A549 (cell line): ENCODE results near the gene THRA. TPM values are rescaled to one million over a fixed set of nuclear protein-coding genes. Genes with fewer than 3 reads are reported as not detected.

ENCODE experiments used
- ATAC-seq, 2 experiments: fragments of 200-7000 bp in 1 of 2; fragments of >200 bp in 1 of 2; cut with Nextera tagmentation in 1 of 2; cut with Tn5 transposase in 1 of 2; 3 replicates each; pipeline versions ENCODE4 v1.8.0 to v1.9.1; 2018 to 2020; ENCODE audit warnings: mild to moderate bottlenecking in 1 of 2, moderate library complexity in 1 of 2
- CTCF ChIA-PET: fragments of 300-600 bp; sonication (Branson Sonifier 250); formaldehyde crosslinking; extraction: SDS; loops from one replicate; lab custom pipeline; 2021; ENCODE audit warnings: antibody characterized with exemption, inconsistent platforms; lab: Yijun Ruan, JAX
- POLR2A ChIA-PET: fragments of 350-600 bp; formaldehyde crosslinking; extraction: SDS; loops from one replicate; lab custom pipeline; 2021; ENCODE audit warnings: antibody characterized with exemption, inconsistent platforms; lab: Yijun Ruan, JAX
- DNase-seq, 2 experiments: peaks; one replicate each; pipeline versions ENCODE4 v3.0.0 to v3.0.0-alpha.2; 2011 to 2016; ENCODE audit warnings: low read depth in 1 of 2, low spot score in 1 of 2
- FAIRE-seq: peaks from 2 replicates; lab custom pipeline; 2011; peaks lifted over from hg19 to GRCh38; lab: Jason Lieb, UNC
- H3K27ac ChIP-seq, 2 experiments: fragments of >200 bp; sonication (Bioruptor Twin); formaldehyde crosslinking; 3 replicates each; pipeline ENCODE4 v1.5.1; 2016 to 2017
- H3K4me1 ChIP-seq: fragments of >200 bp; sonication (Bioruptor Twin); formaldehyde crosslinking; 3 replicates; pipeline ENCODE4 v1.6.1; 2016
- H3K4me2 ChIP-seq: fragments of >200 bp; sonication (Bioruptor Twin); formaldehyde crosslinking; 3 replicates; pipeline ENCODE4 v1.6.1; 2016
- H3K4me3 ChIP-seq: fragments of >200 bp; sonication (Bioruptor Twin); formaldehyde crosslinking; 3 replicates; pipeline ENCODE4 v1.5.1; 2016
- H3K9me3 ChIP-seq: fragments of >200 bp; sonication (Bioruptor Twin); formaldehyde crosslinking; 3 replicates; pipeline ENCODE4 v1.6.1; 2016
- BHLHE40 ChIP-seq: IDR thresholded peaks from 2 replicates; pipeline ENCODE4 v1.6.1; 2012; ENCODE audit warnings: low read depth, low read length, inconsistent platforms
- CBX2 ChIP-seq: fragments of 200-600 bp; sonication (generic); IDR thresholded peaks from 2 replicates; pipeline ENCODE4 v1.6.1; 2016; ENCODE audit warnings: low read depth, mild to moderate bottlenecking, borderline replicate concordance
- CEBPB ChIP-seq, 2 experiments: fragments of >200 bp in 1 of 2; sonication (Bioruptor Twin) in 1 of 2; formaldehyde crosslinking in 1 of 2; IDR thresholded peaks; 2 replicates each; pipeline ENCODE4 v1.6.1; 2012 to 2016
- CHD2 ChIP-seq: fragments of 150-350 bp; IDR thresholded peaks from 2 replicates; pipeline ENCODE4 v1.6.1; 2014; ENCODE audit warnings: low read length; ENCODE audit not compliant: partially characterized antibody
- CHD4 ChIP-seq: fragments of 200-600 bp; sonication (generic); IDR thresholded peaks from 2 replicates; pipeline ENCODE4 v1.6.1; 2016; ENCODE audit warnings: antibody characterized with exemption, mild to moderate bottlenecking, borderline replicate concordance
- EHF ChIP-seq: fragments of 250-450 bp; sonication (Bioruptor Pico); IDR thresholded peaks from 2 replicates; pipeline ENCODE4 v1.5.0; 2020; ENCODE audit warnings: mild to moderate bottlenecking
- EHMT2 ChIP-seq: fragments of 200-600 bp; sonication (generic); IDR thresholded peaks from 2 replicates; pipeline ENCODE4 v1.6.1; 2016; ENCODE audit warnings: antibody characterized with exemption, low read depth, mild to moderate bottlenecking, moderate library complexity
- EP300 ChIP-seq, 2 experiments: fragments of >200 bp; sonication (Bioruptor Twin); formaldehyde crosslinking; IDR thresholded peaks; 2 replicates in 1 of 2; 3 replicates in 1 of 2; pipeline ENCODE4 v1.6.1; 2016 to 2017
- ESRRA ChIP-seq: fragments of 150-350 bp; IDR thresholded peaks from 2 replicates; pipeline ENCODE4 v1.6.1; 2014; ENCODE audit warnings: mild to moderate bottlenecking, low read length, borderline replicate concordance
- FOSL2 ChIP-seq, 2 experiments: fragments of 450-650 bp in 1 of 2; fragments of >200 bp in 1 of 2; sonication (Bioruptor Twin) in 1 of 2; formaldehyde crosslinking; IDR thresholded peaks; 2 replicates each; pipeline versions ENCODE4 v1.5.0 to v1.6.1; 2016 to 2020; ENCODE audit warnings: mild to moderate bottlenecking in 1 of 2, moderate library complexity in 1 of 2
- GATA3 ChIP-seq: IDR thresholded peaks from 2 replicates; pipeline ENCODE4 v1.6.1; 2012; ENCODE audit warnings: borderline replicate concordance
- HDAC2 ChIP-seq: fragments of 200-600 bp; sonication (generic); IDR thresholded peaks from 2 replicates; pipeline ENCODE4 v1.6.1; 2016
- HEYL ChIP-seq: fragments of 250-450 bp; sonication (Bioruptor Pico); IDR thresholded peaks from 2 replicates; pipeline ENCODE4 v1.8.0; 2021; ENCODE audit warnings: mild to moderate bottlenecking, moderate library complexity
- HMGXB4 ChIP-seq: fragments of 250-450 bp; sonication (Bioruptor Pico); IDR thresholded peaks from 2 replicates; pipeline ENCODE4 v1.5.0; 2021; ENCODE audit warnings: mild to moderate bottlenecking, moderate library complexity, borderline replicate concordance
- JUN ChIP-seq, 2 experiments: fragments of >200 bp; sonication (Bioruptor Twin); formaldehyde crosslinking; IDR thresholded peaks; 2 replicates in 1 of 2; 3 replicates in 1 of 2; pipeline ENCODE4 v1.6.1; 2016 to 2017
- JUNB ChIP-seq: fragments of >200 bp; sonication (Bioruptor Twin); formaldehyde crosslinking; IDR thresholded peaks from 2 replicates; pipeline ENCODE4 v1.6.1; 2016
- KDM1A ChIP-seq: fragments of 200-600 bp; sonication (generic); IDR thresholded peaks from 2 replicates; pipeline ENCODE4 v1.6.1; 2016; ENCODE audit warnings: low read depth, mild to moderate bottlenecking
- KDM5A ChIP-seq: fragments of 200-600 bp; sonication (generic); IDR thresholded peaks from 2 replicates; pipeline ENCODE4 v1.6.1; 2016; ENCODE audit warnings: antibody characterized with exemption, mild to moderate bottlenecking
- MAFK ChIP-seq: fragments of 450-650 bp; IDR thresholded peaks from 2 replicates; pipeline ENCODE4 v1.6.1; 2014; ENCODE audit not compliant: partially characterized antibody
- NPAS2 ChIP-seq: fragments of 250-450 bp; sonication (Bioruptor Pico); IDR thresholded peaks from 2 replicates; pipeline ENCODE4 v1.8.0; 2022; ENCODE audit warnings: mild to moderate bottlenecking, moderate library complexity, borderline replicate concordance
- PBX3 ChIP-seq: IDR thresholded peaks from 2 replicates; pipeline ENCODE4 v1.6.1; 2012
- POLR2AphosphoS2 ChIP-seq: conservative IDR thresholded peaks from 2 replicates; pipeline ENCODE4 v1.6.1; 2012; ENCODE audit warnings: low read length, improper control_type of control experiment, inconsistent platforms
- RCOR1 ChIP-seq: fragments of 150-350 bp; IDR thresholded peaks from 2 replicates; pipeline ENCODE4 v1.6.1; 2014; ENCODE audit warnings: antibody characterized with exemption, low read length, low read depth
- REST ChIP-seq: fragments of 200-600 bp; sonication (generic); IDR thresholded peaks from 2 replicates; pipeline ENCODE4 v1.6.1; 2016; ENCODE audit warnings: antibody characterized with exemption, mild to moderate bottlenecking, moderate library complexity
- RNF2 ChIP-seq: fragments of 200-600 bp; sonication (generic); IDR thresholded peaks from 2 replicates; pipeline ENCODE4 v1.6.1; 2016; ENCODE audit warnings: low read depth, mild to moderate bottlenecking, antibody characterized with exemption, moderate library complexity, borderline replicate concordance
- SMC3 ChIP-seq: fragments of >200 bp; sonication (Bioruptor Twin); formaldehyde crosslinking; IDR thresholded peaks from 3 replicates; pipeline ENCODE4 v1.6.1; 2018; ENCODE audit warnings: inconsistent platforms
- SREBF2 ChIP-seq: fragments of 450-650 bp; IDR thresholded peaks from 2 replicates; pipeline ENCODE4 v1.6.1; 2014; ENCODE audit warnings: mild to moderate bottlenecking, moderate library complexity
- TP53 ChIP-seq: fragments of 250-450 bp; sonication (Bioruptor Pico); IDR thresholded peaks from 2 replicates; pipeline ENCODE4 v1.5.0; 2021; ENCODE audit warnings: mild to moderate bottlenecking, moderate library complexity
- USF2 ChIP-seq: fragments of 450-650 bp; IDR thresholded peaks from 2 replicates; pipeline ENCODE4 v1.6.1; 2014; ENCODE audit warnings: antibody characterized with exemption
- ZNF302 ChIP-seq: fragments of 250-450 bp; sonication (Bioruptor Pico); IDR thresholded peaks from 2 replicates; pipeline ENCODE4 v1.9.0; 2021; ENCODE audit warnings: inconsistent platforms, mild to moderate bottlenecking, moderate library complexity
- WGBS: methylation state at CpG from one replicate; pipeline ENCODE4 v1.1.6; 2017; ENCODE audit errors: missing lambda C conversion rate; 5-methylcytosine and 5-hydroxymethylcytosine counted together
- polyA plus RNA-seq, 4 experiments: library from polyadenylated mRNA; depleted of rRNA in 3 of 4; stranded (reverse); fragments of >200 nt; fragmentation: RNase III in 1 of 4; extraction: RNeasy Plus Mini Kit Qiagen cat#74134 plus additional on column Dnase treatment in 1 of 4; gene quantifications; 2 replicates in 3 of 4; 3 replicates in 1 of 4; pipeline ENCODE4 v1.2.3, GENCODE V29; 2011 to 2017
- TF ChIP-seq, protein P1 (sequence below): fragments of 250-450 bp; sonication (Bioruptor Pico); IDR thresholded peaks from 2 replicates; pipeline ENCODE4 v1.5.0; 2020; ENCODE audit warnings: low read depth, mild to moderate bottlenecking, moderate library complexity
- TF ChIP-seq, protein P2 (sequence below): IDR thresholded peaks from 2 replicates; pipeline ENCODE4 v1.6.1; 2012

Gene THRA
- polyA plus RNA-seq, 2 of the 4 experiments (the other 2 are of a cell fraction) = 20.1 to 22.5 TPM

GRCh38 chr17:40100669-40101366, 38.1 kb downstream of the THRA start:
- DNase-seq = peak; percentile 99 to 100
- ChIA-PET CTCF (interaction anchor here (0.6 to 17.1 kb wide), 18 partner anchors 11 to 101 kb away, joined by 3 to 390 read pairs (median 4); partner anchors contain the start of gene THRA), POLR2A (interaction anchor here (0.6 to 7.1 kb wide), 22 partner anchors 11 to 1916 kb away, joined by 3 to 173 read pairs (median 6); partner anchors contain the start of genes CASC3, DNAJC7, EIF1 and MED24)
- peak; percentile 72 for FAIRE-seq
- Histone ChIP-seq H3K9me3 (no peaks in the 10 kb centered on the region), H3K27ac (peak overlapping the region; percentile 89), H3K4me3 (peak overlapping the region; percentile 54), H3K4me2 (peak overlapping the region; percentile 95), H3K4me1 (peaks cover 63% of the 10 kb centered on the region)
- WGBS = 2% methylated on average over 24 of the region's 25 CpGs
- ATAC-seq = peak; percentile 62 to 82
- TF ChIP-seq EHF (no peak), GATA3 (peak; percentile 71), POLR2AphosphoS2 (no peak), JUN (IDR thresholded peaks at IDR 0.05) (peak; percentile 41 to 74; a peak in 2 of 5 replicates), SREBF2 (no peak), ZNF302 (CRISPR knock-in tag) (no peak), FOSL2 (IDR thresholded peaks at IDR 0.05) (peak; percentile 86), FOSL2 (CRISPR knock-in tag; IDR thresholded peaks at IDR 0.05) (peak; percentile 99), CHD4 (no peak), USF2 (peak; percentile 98), EP300 (IDR thresholded peaks at IDR 0.05) (peak in 1 of 2 experiments; percentile 34; a peak in 1 of 5 replicates), TP53 (CRISPR knock-in tag) (peak; percentile 72; the same call in 1 of the 2 replicates), MAFK (peak; percentile 79), HMGXB4 (CRISPR knock-in tag) (no peak), CHD2 (no peak), CBX2 (no peak), KDM5A (no peak), PBX3 (peak; percentile 21; the same call in 1 of the 2 replicates), NPAS2 (peak; percentile 99), EHMT2 (no peak), REST (no peak), JUNB (peak; percentile 84), BHLHE40 (peak; percentile 97), SMC3 (0 out of 3 replicates have a peak, but pooled peaks have one; percentile 16), RNF2 (no peak), HDAC2 (no peak), RCOR1 (no peak), KDM1A (no peak), HEYL (CRISPR knock-in tag) (no peak), CEBPB (IDR thresholded peaks at IDR 0.05) (no peak), ESRRA (peak; percentile 85; the same call in 1 of the 2 replicates)
- TF ChIP-seq, protein P1, sequence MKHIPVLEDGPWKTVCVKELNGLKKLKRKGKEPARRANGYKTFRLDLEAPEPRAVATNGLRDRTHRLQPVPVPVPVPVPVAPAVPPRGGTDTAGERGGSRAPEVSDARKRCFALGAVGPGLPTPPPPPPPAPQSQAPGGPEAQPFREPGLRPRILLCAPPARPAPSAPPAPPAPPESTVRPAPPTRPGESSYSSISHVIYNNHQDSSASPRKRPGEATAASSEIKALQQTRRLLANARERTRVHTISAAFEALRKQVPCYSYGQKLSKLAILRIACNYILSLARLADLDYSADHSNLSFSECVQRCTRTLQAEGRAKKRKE (CRISPR knock-in tag) = no peak
- TF ChIP-seq, protein P2, sequence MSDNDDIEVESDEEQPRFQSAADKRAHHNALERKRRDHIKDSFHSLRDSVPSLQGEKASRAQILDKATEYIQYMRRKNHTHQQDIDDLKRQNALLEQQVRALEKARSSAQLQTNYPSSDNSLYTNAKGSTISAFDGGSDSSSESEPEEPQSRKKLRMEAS = peak; percentile 100
